ENCODE data around the gene HOATZ. TPM values are rescaled to one million over a fixed set of nuclear protein-coding genes. Genes with fewer than 3 reads are reported as not detected.

Gene HOATZ
- total RNA-seq, 1 experiment from 2014 or later = not detected

DNA sequence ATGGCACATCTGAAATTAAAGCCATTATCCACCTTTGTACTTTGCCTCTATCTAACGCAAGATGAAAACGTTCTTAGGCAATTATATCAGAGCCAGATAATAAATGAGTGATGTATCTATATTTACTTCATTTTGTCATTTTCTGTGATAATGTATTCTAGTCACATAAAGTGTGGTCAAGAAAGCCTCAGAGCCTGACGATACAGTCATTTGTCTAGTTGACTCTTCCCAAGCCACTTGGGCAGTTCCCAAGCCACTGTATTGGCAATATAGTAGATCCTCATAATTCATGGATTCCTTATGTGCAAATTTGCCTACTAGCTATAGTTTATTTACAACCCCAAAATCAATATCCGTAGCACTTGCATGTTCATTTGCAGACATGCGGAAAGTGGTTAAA is 7.8 kb downstream of the HOATZ start:
- DNase-seq (ENCODE audit: low spot score) = no peak

- no peak for DNase-seq (ENCODE audit: low spot score)
Measured at GRCh38 chr11:111523343-111523742, 8.8 kb downstream of the HOATZ start.

GRCh38 chr11:111524056-111524455 is 9.5 kb downstream of the HOATZ start:
- no peak for DNase-seq (ENCODE audit: low spot score)

DNA sequence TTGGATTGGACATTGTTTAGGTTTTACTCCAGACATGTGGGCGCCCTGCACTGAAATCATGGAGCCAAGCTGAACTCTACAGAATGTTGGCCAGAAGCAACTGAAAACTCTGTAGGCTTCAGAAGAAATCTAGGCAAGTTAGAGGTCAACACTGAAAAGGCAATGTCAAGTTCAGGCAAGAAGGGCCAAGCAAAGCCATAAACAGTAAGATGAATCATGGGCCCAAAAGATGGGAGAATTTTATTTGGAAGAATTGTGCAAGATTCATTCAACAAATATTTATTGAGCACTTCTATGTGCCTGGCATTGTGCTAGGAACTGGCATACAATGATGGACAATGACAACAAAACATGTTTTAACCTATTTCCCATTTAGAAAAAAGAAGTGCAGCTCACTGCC is 10.9 kb downstream of the HOATZ start:
- DNase-seq (ENCODE audit: low spot score) = no peak

DNA sequence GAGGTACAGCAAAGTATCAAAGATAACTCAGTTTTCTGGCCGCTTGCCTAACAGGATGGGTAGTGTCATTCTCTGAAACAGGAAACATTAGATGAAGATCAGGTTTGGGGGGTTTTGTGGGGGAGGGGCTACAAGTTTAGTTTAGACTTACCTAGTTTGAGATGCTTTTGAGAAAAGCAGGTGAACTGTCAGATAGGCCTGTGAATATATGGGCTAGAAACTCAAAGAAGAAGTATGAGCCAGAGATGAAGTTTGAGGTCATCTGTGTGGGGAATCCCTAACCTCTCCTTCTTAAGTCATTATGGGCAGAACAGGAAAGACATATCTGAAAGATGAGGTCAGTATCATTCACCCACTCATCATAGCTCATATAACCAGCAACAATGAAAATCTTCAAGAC is 11.9 kb downstream of the HOATZ start:
- DNase-seq (ENCODE audit: low spot score) = peak; percentile 82

DNA sequence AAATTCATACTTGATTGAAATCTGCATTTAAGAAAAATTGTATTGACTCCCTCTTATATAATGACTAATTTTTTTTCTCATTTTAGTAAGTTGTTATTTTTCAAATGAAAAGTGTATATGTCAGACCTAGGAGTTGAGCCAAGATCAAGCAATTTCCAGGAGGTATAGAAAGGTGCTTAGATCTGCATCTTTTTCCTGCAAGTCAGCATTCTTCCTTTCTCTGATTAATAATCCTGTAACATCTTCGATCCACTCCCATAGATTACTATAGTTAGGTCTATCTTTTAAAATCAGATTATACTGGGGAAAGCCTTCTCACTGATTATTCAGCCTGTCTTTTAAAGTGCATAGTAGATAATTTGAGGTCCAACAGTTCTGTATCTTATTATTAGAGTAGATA is 12.7 kb downstream of the HOATZ start:
- no peak for DNase-seq (ENCODE audit: low spot score)

- no peak for DNase-seq (ENCODE audit: low spot score)
Measured at GRCh38 chr11:111528557-111528956, 14.0 kb downstream of the HOATZ start.

- DNase-seq (ENCODE audit: low spot score) = no peak
Measured at GRCh38 chr11:111530091-111530490, 15.5 kb downstream of the HOATZ start.

- no peak for DNase-seq (ENCODE audit: low spot score)
Measured at GRCh38 chr11:111531136-111531535, 16.6 kb downstream of the HOATZ start.

- DNase-seq (ENCODE audit: low spot score) = peak; percentile 87
Measured at GRCh38 chr11:111531687-111532364, 17.2 kb downstream of the HOATZ start.

GRCh38 chr11:111532365-111532709 is 17.8 kb downstream of the HOATZ start:
- DNase-seq (ENCODE audit: low spot score) = no peak

- DNase-seq (ENCODE audit: low spot score) = no peak
Measured at GRCh38 chr11:111535281-111535680, 20.7 kb downstream of the HOATZ start.

DNA sequence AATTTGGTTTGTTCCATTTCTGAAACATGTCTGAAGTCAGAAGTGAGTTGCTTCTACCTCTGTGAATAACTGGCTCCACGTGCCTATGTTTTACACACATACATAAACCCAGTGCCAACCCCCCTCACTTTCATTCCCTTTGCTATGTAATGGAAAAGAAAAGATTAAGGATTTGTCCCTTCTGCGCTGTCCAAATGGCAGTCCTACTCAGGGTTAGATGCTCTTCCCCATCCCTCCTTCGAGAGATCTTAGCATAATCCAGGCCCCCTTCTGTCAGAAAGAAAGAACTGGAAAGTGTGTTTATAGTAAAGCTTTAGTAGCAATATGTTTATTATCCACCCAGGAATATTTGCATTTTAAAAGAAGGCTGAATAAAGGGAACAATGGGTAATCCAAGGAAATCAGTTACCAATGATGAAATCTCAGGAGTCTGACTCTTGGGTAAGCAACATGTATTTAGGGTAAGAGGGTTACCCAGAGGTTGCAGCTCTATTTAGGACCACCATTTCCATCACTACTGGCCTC is 22.8 kb downstream of the HOATZ start:
- no peak for DNase-seq (ENCODE audit: low spot score)

DNA sequence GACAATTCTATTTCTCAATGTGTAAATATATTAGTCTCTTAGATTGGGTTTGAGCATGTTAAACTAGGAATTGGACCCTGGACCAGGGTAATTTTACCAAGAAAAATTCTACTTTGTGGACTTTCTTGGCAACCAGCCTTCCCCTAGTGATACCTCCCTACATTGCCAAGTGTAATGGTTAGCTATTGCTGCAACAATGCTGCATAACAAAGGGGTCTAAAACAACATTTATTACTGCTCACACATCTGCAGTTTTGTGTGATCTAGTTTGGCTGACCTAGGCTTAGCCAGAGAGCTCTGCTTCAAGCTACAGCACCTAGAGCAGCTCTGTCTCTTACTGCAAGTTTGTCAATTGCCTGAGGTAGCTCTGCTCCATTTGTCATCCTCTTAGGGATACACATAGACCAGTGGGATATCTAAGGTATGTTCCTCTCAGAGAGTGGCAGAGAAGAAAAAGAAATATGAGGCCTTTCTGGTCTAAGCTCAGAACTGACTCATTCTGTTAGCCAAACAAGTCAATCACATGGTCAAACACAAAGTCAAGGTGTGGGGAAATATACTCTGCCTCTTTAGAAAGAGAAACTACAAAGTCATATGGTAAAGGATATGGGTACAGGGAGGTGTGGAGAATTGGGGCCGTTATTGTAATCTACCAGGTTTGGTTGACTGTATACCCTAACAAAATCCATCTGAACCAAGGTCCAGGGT is 24.0 kb downstream of the HOATZ start:
- DNase-seq (ENCODE audit: low spot score) = no peak

- DNase-seq (ENCODE audit: low spot score) = no peak
Measured at GRCh38 chr11:111539426-111540113, 25.0 kb downstream of the HOATZ start.

DNA sequence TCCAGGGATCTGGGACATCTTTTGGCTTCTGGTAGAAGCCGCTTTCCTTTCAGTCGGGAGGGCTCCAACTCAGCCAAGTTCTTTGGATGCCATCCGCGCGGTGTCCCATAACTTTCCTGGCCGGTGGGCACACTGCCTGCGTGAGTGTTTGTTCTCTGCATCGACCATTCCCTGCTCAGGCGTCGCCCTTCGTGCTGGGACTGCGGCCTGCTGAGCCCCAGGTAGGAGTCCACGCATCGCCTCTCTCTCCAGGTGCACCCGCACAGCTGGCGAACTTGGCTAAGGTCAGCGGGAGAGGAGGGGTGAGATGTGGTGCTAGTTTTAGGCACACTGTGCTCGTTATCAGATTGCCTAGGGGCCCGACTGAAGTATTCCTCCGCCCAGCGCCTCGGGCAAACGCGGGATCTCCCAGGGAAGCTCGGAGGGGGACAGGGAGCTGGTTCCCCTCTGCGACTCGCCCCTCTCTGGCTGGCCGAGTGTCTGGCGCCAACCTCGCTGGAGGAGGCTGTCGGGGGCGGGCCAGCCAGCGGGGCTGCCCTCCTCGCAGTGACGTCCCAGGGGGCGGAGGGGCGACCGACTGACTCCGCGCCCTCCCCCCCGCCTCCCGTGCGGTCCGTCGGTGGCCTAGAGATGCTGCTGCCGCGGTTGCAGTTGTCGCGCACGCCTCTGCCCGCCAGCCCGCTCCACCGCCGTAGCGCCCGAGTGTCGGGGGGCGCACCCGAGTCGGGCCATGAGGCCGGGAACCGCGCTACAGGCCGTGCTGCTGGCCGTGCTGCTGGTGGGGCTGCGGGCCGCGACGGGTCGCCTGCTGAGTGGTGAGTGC is 25.7 kb downstream of the HOATZ start, which contains the start of gene LAYN:
LAYN (plus strand) TSS at position 607 of the 823 bp plus-strand sequence; CDS start at position 731, 124 bp downstream.
- no peak for DNase-seq (ENCODE audit: low spot score)

DNA sequence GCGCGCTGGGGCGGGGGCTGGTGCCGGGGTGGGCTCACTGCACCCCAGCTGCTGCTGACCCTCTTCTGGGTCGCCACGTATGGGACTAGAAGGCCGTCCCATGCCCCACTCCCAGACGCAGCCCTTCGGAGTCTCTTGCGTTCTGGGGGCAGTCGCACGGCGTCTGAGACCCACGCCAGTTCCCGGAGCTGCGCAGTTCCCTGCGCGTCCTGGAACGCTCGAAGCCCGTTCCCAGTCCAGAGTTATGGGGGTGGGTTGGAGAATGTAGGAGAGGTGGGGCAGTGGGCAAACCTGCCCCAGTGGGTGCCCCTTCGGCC is 26.3 kb downstream of the HOATZ start:
- DNase-seq (ENCODE audit: low spot score) = no peak

DNA sequence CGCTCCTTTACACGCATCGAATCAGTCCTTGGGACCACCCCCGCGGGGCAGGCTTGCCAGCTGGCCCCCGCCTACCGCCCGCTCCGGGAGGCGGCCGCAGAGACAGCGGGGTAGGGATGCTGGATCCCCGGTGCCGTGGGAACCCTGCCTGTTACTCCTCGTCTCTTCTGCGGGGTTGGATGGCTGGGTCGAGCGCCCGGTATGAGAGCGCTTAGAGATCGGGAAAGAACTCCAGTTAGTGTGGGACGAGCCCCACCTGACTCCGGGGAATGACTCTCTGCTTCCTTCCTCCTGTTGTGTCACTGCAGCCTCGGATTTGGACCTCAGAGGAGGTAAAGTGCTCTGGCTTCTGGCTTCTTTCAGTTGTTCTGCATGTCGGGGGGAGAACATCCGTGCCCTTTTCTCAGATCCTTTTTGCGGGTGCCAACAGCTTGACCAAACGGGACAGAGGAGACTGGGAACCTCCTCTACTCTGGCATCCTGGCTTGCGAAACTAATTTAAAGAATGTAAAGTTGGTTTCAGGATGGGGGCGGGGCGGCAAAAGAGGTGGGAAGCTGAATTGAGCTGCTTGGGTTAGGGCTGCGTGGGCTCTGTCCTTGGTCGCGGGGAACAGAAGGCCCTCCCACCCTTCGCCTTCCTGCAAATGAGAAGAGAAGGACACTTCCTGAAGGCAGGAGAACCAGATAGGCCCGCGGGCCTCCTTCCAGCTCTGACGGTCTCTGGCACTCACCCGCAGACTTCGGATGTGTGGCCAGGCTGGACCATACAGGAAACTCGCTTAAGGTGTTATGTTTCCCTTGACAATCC is 26.9 kb downstream of the HOATZ start:
- DNase-seq (ENCODE audit: low spot score) = peak; percentile 65

GRCh38 chr11:111542606-111543275 is 28.2 kb downstream of the HOATZ start:
- DNase-seq (ENCODE audit: low spot score) = no peak

- DNase-seq (ENCODE audit: low spot score) = no peak
Measured at GRCh38 chr11:111548525-111548924, 33.9 kb downstream of the HOATZ start.

Data from A172 (cell line).